SHP77 treated with DMSO at 0.1 percent for 48 hours (cell line): ENCODE measurements around the gene RNGTT.
"Not testable (repeated sequence)": the region's sequence is repeated elsewhere in the genome, so short reads cannot be mapped to it uniquely, and the experiment has no call there.

Experiments
- DNase-seq: peaks from one replicate; lab custom pipeline; 2025; lab: John Stamatoyannopoulos, UW

RNGTT gene

GRCh38 chr6:88722686-88723085, 240.7 kb downstream of the RNGTT start:
- DNase-seq, result no peak

DNA sequence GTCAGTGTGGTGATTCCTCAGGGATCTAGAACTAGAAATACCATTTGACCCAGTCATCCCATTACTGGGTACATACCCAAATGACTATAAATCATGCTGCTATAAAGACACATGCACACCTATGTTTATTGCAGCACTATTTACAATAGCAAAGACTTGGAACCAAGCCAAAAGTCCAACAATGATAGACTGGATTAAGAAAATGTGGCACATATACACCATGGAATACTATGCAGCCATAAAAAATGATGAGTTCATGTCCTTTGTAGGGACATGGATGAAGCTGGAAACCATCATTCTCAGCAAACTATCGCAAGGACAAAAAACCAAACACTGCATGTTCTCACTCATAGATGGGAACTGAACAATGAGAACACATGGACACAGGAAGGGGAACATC, 247.0 kb downstream of the RNGTT start:
- not testable (repeated sequence) for DNase-seq

DNA sequence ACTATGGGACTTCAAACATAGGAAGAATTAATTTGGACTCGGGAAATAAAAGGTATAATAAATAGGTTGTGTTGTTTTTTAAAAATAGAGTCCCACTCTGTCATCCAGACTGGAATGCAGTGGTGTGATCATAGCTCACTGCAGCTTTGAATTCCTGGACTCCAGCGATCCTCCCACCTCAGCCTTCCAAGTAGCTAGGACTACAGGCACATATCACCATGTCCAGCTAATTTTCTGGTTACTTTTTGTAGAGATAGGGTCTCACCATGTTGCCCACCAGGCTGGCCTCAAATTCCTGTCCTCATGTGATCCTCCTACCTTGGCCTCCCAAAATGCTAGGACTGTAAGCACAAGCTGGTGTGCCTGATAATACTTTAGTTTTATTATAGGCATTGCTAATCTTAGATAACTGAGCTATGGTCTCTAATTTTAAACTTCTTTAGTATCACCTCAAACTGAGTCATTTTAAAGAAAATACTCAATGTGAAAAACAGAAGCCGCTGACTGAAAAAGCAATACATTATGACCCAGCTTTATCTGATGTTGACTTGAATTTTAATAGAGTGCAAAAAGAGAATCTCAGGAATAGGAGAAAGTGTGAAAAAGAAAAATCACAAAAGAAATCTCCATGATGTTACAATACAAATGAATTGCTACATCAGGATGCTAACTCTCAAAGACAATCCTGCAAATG, 251.0 kb downstream of the RNGTT start:
- no peak for DNase-seq

DNA sequence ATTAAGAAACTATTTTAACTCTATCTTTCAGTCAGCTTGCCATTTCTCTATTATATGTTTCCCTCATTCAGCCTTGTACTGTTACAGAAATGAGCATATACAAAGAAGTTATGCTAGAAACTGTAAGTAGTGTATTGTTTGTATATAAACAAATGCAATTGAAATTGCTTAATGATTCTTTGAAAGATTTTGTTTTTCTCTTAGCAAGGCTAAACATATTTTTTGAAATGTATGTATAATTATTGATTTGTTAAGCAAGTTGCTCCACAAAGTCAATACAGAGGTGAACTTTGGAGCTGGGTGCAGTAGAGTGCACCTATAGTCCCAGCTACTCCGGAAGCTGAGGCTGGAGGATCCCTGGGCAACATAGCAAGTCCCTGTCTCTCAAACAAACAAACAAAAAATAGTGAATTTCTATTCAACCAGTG, 253.6 kb downstream of the RNGTT start:
- no peak for DNase-seq

- DNase-seq, result no peak
These were observed 255.1 kb downstream of the RNGTT start for GRCh38 chr6:88708197-88708744.

DNA sequence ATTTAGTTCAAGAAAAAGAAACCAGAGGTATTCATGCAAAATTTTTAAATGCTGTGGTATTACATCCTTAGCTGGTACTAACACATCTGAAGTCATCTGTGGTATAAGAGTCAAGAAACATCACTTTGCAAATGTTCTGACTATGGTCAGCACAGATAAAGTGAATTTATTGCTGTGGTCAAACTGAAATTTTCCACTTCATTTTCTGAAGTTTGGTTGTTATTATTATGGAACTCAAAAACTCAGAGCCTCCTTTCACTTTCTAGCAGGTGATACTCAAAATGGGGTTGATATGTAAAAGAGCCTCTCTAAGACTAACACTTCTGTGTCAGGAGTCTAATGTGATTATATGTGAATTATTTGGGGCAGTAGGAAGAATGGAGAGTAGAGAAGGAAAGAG, 257.8 kb downstream of the RNGTT start:
- no peak for DNase-seq

DNA sequence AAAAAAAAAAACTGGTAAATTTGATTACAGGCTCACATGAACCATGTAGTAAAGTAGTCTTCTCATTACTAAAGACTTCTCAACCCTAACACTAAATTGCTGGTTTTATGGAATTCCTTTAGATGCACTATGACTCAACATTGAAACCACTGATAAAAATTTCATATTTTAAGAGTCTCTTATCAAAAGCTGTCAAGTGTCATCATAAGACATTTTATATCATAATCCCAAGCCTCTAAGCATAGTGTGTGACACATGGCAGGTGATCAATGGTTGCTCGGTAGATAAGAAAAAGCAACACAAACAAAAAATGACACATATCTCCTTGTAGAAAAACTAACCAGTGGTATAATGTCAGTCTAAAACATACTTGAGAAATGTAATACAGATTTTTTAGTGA, 258.4 kb downstream of the RNGTT start:
- no peak for DNase-seq

GRCh38 chr6:88702956-88703556, 260.4 kb downstream of the RNGTT start:
- no peak for DNase-seq

DNA sequence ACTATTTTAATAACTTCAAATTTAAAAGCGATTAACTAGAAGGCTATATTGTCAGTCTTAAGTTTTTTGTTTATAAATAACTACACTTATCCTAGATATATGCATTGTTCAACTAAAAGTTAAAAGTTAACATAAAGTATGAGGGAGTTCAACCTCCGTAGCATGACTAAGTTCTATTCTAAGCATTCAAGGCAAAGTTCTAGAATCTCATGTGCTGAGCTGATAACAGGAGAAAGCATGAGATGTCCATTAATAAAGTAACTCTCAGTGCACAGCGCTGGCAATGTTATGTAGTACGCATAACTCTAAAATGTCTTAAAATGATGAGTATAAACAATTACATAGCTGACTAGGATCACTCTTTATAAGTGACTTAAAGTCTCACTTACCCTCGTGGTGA, 264.8 kb downstream of the RNGTT start:
- no peak for DNase-seq

DNA sequence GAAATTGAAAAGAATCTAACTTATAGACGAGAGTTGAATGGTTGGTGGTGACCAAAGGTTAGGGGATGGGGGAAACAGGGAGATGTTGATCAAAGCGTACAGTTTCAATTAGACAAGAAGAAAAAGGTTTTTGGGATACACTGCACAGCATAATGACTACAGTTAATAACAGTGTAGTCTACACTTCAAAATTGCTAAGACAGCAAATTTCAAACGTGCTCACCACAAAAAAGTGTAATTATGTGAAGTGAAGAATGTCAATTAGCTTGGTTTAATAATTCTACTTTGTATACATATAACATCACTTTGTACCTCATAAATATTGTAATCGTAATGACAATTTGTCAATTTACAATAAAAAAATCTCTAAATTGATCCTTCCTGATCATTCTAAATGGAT, 267.5 kb downstream of the RNGTT start:
- DNase-seq, result no peak

- DNase-seq, result no peak
These were observed 279.7 kb downstream of the RNGTT start for GRCh38 chr6:88683734-88684133.

GRCh38 chr6:88680654-88681053, 282.8 kb downstream of the RNGTT start:
- DNase-seq, result no peak

- no peak for DNase-seq
These were observed 283.6 kb downstream of the RNGTT start for GRCh38 chr6:88679841-88680240.

DNA sequence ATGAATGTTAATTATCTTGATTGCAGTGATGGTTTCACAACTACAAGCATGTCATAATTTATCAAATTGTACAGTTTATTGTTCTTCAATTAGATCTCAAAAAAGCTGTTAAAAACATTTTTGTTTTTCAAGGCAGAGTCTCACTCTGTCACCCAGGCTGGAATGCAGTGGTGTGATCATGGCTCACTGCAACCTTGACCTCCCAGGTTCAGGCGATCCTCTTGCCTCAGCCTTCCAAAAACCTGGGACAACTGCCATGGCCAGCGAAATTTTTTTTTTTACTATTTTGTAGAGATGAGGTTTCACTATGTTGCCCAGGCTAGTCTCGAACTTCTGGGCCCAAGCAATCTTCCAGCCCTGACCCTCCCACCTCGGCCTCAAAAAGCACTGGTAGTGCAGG, 286.1 kb downstream of the RNGTT start:
- DNase-seq, result no peak

GRCh38 chr6:88671624-88672023, 291.8 kb downstream of the RNGTT start:
- no peak for DNase-seq

GRCh38 chr6:88670369-88670768, 293.0 kb downstream of the RNGTT start:
- DNase-seq, result no peak

GRCh38 chr6:88669475-88669874, 293.9 kb downstream of the RNGTT start:
- DNase-seq, result no peak

DNA sequence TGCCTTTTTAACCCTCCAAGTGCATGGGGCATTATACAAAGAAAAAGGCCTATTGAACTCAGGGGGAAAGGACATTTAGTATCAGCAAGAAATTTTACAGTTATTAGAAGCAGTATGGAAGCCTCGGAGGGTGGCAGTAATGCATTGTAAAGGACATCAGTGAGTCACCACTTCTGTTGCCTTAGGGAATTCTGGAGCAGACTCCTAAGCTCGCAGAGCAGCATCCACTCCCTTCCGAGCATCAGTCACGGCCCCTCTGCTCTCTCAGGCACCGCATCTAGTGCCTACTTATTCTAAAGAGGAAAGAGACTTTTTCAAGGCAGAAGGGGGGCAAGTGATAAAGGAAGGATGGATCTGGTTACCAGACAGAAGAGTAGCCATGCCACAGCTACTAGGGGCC, 296.5 kb downstream of the RNGTT start:
- no peak for DNase-seq

GRCh38 chr6:88665131-88665530, 298.3 kb downstream of the RNGTT start:
- DNase-seq, result no peak

DNA sequence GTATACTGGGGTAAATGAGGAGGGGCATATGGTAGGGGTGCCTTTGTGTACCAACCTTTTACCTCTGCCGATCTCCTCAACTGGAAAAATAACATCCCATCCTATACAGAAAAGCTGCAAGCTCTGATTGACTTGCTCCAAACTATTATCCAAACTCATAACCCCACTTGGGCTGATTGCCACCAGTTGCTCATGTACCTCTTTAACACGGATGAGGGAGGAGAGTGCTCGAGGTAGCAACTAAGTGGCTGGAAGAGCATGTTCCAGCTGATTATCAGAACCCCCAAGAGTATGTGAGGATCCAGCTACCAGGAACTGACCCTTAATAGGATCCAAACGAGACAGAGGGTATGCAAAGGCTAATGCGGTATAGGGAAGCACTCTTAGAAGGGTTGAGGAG, 299.6 kb downstream of the RNGTT start:
- no peak for DNase-seq

DNA sequence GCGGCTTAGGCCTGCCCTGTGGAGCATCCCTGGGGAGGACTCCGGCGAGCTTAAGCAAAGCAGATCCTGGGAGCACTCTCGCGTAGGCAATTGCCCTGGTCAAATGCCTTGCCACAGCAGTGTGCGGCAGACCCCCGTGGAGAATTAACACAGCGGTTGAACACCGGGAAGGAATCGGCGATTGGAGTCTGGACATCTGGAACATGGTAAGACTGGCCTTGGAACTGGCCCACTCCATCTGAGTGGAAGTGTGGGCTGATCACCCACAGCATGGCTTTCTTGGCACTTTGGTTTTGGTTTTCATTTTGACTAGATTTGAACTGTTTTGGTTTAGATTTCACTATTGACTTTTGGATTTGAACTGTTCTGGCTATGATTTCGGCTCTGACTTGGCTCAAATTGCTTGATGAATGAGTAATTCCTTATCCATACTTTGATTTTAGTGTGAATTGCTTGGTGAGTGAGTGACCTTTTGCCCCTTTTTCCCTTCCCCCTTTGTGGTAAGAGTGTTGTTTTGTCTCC, 300.7 kb downstream of the RNGTT start:
- DNase-seq, result no peak

- DNase-seq, result no peak
These were observed 301.2 kb downstream of the RNGTT start for GRCh38 chr6:88662163-88662580.

DNA sequence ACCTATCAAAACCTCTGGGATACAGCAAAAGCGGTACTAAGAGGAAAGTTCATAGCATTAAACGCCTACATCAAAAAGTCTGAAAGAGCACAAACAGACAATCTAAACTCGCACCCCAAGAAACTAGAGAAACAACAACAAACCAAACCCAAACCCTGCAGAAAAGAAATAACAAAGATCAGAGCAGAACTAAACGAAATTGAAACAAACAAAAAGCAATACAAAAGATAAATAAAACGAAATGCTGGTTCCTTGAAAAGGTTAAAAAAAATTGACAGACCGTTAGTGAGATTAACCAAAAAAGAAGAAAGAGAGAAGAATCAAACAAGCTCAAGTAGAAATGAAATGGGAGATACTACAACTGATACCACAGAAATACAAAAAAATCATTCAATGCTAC, 302.3 kb downstream of the RNGTT start:
- no peak for DNase-seq

DNA sequence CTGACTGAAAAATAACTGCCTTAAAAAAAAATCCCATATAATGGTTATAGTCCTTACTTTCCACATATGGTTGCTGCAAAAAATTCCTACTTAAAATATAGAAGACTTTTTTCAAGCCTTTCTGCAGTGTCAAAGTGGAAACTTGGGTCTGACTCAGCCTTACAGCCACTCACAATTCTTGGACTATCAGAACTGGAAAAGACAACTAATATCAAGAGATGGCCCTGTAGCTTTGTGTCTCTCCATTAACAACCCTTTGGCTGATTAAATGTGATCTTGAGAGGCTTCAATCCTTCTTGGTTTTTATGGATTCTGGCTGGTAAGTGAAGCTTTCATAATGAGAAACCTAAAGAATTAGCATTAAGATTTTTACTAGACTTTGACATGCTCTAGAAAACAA, 307.8 kb downstream of the RNGTT start:
- no peak for DNase-seq
